ENCODE results near the gene LRP5.

LRP5 gene

DNA sequence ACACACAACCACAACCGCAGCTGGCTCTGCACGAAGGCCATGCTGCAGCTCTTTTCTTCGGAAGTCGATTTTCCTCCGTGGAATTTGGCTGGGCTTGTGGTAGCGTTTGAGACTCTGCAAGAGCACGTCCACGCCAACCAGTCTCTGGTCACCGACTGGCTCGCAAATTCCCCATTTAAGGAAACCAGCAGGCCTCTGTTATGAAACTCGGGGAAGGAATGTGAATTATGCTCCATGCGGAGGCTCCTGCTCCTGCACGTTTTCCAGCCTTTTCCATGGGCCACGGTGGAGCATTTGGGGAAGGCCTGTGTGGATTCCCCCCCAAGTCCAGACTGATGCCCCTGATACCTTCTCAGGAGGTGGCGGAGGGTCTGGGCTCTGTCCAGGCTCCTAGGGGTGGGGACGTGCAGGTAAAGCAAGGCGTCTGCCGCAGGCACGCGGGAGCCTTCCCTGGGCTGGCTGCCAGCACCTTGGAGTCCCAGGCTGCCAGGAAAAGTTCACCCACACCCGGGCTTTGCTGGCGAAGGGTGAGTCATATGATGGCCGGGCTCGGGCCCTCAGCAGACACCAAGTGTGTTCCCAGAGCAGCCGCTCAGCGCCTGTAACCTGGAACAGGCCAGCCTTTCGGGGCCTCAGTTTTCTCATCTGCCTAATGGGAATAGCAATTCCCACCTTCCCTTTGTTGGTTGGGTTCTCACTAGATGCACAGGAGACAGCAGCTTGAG is 41.9 kb downstream of the LRP5 start:
- DNase-seq (no peak), ATAC-seq (no peak)
- Mint-ChIP-seq H3K4me3 (no peak overlapping the region), H3K27me3 (no peaks in the 10 kb centered on the region), H3K9me3 (no peaks in the 10 kb centered on the region), H3K4me1 (no peaks in the 10 kb centered on the region), H3K27ac (no peak overlapping the region)

GRCh38 chr11:68355471-68355870 is 43.1 kb downstream of the LRP5 start:
- Mint-ChIP-seq H3K27me3 (no peaks in the 10 kb centered on the region), H3K9me3 (no peaks in the 10 kb centered on the region)

GRCh38 chr11:68357568-68357967 is 45.2 kb downstream of the LRP5 start:
- no peaks in the 10 kb centered on the region for H3K27me3 Mint-ChIP-seq
- H3K4me3 Mint-ChIP-seq, result no peak overlapping the region
- no peaks in the 10 kb centered on the region for H3K4me1 Mint-ChIP-seq
- DNase-seq, result no peak
- H3K9me3 Mint-ChIP-seq, result no peaks in the 10 kb centered on the region
- H3K27ac Mint-ChIP-seq, result peak overlapping the region in 1 of 2 donors; percentile 48
- ATAC-seq, result no peak

More at GRCh38 chr11:68355471-68355870, 43.1 kb downstream of the LRP5 start:
- no peak overlapping the region for H3K27ac Mint-ChIP-seq
- no peak overlapping the region for H3K4me3 Mint-ChIP-seq
- no peak for ATAC-seq
- H3K4me1 Mint-ChIP-seq, result no peaks in the 10 kb centered on the region
- no peak for DNase-seq

DNA sequence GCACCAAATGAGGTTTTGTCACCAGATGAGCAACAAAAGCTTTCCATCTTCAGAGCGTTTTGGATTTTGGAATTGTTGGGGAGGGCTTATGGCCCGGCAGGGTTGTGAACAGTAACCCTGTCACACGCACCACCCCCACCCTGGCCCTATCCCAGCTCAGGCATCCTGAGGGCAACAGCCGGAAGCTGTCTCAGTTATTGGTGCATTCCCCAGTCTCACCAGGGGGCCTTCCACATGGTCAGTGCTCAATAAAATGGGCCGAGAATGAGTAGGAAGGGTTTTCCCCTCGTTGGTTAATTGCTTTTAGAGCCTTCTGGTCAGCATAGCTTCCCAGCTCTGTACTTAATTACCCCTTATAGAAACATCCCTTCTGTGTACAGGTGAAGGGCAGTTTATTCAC is 46.0 kb downstream of the LRP5 start:
- no peak overlapping the region for H3K27ac Mint-ChIP-seq
- no peak for ATAC-seq

GRCh38 chr11:68361702-68362101 is 49.3 kb downstream of the LRP5 start:
- Mint-ChIP-seq H3K9me3 (no peaks in the 10 kb centered on the region), H3K4me1 (peaks cover 9% of the 10 kb centered on the region), H3K27ac (no peak overlapping the region), H3K4me3 (no peak overlapping the region), H3K27me3 (no peaks in the 10 kb centered on the region)
- no peak for ATAC-seq
- DNase-seq, result no peak

More for the DNA sequence above, 46.0 kb downstream of the LRP5 start:
- no peaks in the 10 kb centered on the region for H3K4me1 Mint-ChIP-seq
- DNase-seq, result no peak
- H3K4me3 Mint-ChIP-seq, result no peak overlapping the region
- H3K27me3 Mint-ChIP-seq, result no peaks in the 10 kb centered on the region
- H3K9me3 Mint-ChIP-seq, result no peaks in the 10 kb centered on the region

DNA sequence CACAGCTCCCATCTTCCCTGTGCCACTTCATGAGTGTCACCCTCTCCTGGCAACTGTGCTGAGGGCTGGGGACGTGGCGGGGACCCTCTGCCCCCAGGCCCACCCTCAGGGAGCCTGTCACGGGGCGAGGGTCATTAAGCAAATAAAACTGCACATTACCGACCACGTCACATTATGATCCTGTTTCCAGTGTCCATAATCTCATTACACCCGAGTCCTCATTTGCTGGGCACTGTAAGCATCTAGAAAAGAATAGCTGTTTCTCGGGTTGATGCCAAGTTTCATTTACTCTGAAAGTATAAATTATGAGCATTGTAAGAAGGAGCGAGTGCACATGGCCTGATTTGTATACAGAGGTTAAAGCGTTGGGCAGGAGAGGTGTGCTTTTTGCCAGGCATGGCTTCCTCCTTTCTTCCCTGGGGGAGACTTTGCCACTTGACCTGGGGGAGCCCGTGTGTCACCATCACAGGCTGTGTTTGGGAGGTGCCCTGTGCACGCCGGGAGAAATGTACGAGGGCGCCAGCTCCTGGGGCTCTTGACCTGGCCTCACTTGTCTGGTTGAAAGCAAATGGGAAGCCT is 50.5 kb downstream of the LRP5 start:
- no peak for DNase-seq
- Mint-ChIP-seq H3K9me3 (no peaks in the 10 kb centered on the region), H3K4me3 (no peak overlapping the region), H3K27me3 (no peaks in the 10 kb centered on the region), H3K4me1 (peaks cover 9% of the 10 kb centered on the region), H3K27ac (peak overlapping the region; percentile 46 to 48)
- ATAC-seq, result no peak

GRCh38 chr11:68363776-68364175 is 51.4 kb downstream of the LRP5 start:
- Mint-ChIP-seq H3K4me1 (peaks cover 9% of the 10 kb centered on the region), H3K9me3 (no peaks in the 10 kb centered on the region), H3K4me3 (no peak overlapping the region), H3K27me3 (no peaks in the 10 kb centered on the region), H3K27ac (no peak overlapping the region)
- ATAC-seq (peak; percentile 35), DNase-seq (no peak)

- Mint-ChIP-seq H3K4me1 (peaks cover 9% of the 10 kb centered on the region), H3K9me3 (no peaks in the 10 kb centered on the region), H3K27me3 (no peaks in the 10 kb centered on the region), H3K4me3 (no peak overlapping the region), H3K27ac (peak overlapping the region in 1 of 2 donors; percentile 9)
- DNase-seq (no peak), ATAC-seq (no peak)
These were observed 52.2 kb downstream of the LRP5 start for GRCh38 chr11:68364581-68364980.

DNA sequence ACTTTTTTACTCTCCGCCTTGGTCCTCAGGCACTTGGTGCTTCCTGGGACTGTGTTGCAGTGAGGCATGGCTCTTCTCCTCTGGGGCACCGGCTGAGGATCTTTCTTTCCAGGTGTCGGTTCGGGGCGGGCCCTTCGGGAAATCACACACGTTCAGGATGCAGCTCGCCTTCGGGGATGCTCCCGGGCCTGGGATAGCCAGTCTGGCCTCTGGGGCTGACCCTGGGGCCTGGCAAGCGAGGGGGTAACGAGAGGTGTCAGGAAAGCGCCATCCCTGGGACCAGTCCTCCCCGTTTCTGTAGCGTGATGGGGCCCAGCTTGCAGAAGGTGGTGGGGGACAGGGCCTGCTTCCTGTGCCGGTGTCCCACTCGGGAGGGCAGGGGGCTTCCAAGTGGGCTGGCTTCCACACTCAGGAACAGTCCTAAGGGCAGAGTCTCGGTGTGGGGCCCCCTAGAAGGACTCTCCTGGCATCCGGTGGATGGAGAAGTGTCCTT is 53.6 kb downstream of the LRP5 start:
- Mint-ChIP-seq H3K4me3 (no peak overlapping the region), H3K4me1 (peaks cover 9% of the 10 kb centered on the region), H3K27me3 (no peaks in the 10 kb centered on the region), H3K9me3 (no peaks in the 10 kb centered on the region), H3K27ac (no peak overlapping the region)
- DNase-seq (no peak), ATAC-seq (no peak)

DNA sequence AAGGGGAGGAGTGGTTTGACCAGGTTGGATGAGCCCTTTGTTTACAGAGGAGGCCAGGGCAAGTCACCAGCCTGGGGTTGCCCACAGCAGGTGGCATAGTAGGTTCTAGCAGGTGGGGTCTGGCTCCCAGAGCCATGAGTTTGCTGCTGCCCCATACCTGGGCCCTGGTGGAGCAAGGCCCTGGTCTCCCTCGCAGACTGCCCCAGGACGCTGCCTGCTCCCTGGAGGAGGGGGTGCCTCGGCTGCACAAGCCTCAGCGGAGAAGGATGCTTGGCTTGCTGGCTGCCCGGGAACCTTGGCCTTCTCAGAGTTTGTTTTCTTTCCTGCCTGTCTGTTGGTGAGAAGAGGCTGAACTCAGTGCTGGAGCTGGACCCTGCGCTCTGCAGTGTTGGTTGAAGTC is 54.9 kb downstream of the LRP5 start:
- Mint-ChIP-seq H3K27me3 (no peaks in the 10 kb centered on the region), H3K4me3 (no peak overlapping the region), H3K27ac (no peak overlapping the region), H3K9me3 (peaks cover 0 to 6% of the 10 kb centered on the region in 2 donors), H3K4me1 (peaks cover 9% of the 10 kb centered on the region)
- DNase-seq (no peak), ATAC-seq (no peak)

DNA sequence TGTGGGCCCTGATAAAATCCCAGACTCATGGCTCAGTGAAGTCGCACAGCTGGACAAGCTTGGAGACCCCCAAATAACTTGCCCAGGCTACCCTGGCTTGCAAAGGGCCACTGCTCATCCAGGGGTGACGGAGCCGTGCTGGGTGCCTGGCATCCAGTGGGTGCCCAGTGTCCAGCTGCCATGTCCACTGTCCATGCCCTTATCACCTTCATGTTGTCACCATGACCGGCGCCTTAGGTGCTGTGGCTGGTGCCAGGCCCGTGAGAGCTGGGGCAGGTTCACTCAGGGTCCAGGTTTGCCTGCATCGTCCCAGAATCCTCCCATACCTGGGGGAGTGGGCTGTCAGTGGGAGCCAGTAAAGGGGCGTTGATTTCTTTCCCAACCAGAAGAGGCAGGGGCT is 57.4 kb downstream of the LRP5 start:
- Mint-ChIP-seq H3K27ac (no peak overlapping the region), H3K4me3 (no peak overlapping the region), H3K27me3 (no peaks in the 10 kb centered on the region), H3K4me1 (peaks cover 12% of the 10 kb centered on the region), H3K9me3 (peaks cover 0 to 8% of the 10 kb centered on the region in 2 donors)
- DNase-seq (no peak), ATAC-seq (no peak)

DNA sequence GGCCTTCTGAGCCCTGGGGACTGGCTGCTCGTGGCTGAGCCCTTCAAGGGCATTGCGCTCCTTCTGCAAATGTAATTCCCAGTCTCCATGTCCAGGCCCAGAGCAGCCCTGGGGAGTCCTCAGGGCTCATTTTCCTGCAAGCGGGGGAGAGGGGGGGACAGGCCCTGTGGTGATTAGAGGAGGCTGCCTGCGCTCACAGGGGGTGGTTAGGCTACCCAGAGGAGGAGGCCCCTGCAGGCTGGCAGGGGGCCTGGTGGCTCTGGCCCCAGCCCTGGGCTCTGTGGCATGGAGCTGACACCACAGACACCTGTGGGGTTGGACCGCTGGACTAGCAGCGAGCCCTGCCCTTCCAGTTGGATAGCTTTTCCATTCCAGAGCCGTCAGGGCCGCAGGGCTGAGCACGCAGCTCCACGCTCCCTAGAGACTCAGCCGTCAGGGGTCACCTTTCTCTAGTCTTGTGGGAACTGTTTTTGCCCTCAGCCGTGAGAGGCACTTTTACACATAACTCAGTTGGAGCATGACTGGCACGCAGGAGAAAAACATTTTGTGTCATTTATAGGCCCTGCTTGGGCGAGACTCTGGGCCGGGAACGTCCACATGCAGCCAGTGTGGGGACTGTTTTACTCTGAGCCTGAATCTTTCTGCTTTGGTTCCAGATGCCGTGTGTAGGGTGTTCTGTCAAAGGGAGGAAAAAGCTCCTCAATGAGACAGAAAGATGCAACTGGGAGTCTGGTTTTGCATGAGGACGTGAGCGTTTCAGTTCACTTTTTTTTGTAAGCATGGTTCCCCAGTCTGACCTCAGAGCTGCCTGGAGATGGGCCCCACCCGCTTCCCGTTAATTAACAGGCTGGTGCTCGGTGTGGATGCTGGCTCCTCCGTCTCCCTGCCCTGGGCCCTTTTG is 58.1 kb downstream of the LRP5 start:
- DNase-seq (no peak), ATAC-seq (no peak)
- no peak overlapping the region for H3K27ac Mint-ChIP-seq
- H3K9me3 Mint-ChIP-seq, result peaks cover 0 to 8% of the 10 kb centered on the region in 2 donors
- no peak overlapping the region for H3K4me3 Mint-ChIP-seq
- no peaks in the 10 kb centered on the region for H3K27me3 Mint-ChIP-seq
- H3K4me1 Mint-ChIP-seq, result peaks cover 6% of the 10 kb centered on the region

- H3K4me3 Mint-ChIP-seq, result no peak overlapping the region
- DNase-seq, result no peak
- ATAC-seq, result no peak
These were observed 59.0 kb downstream of the LRP5 start for GRCh38 chr11:68371171-68372041.

GRCh38 chr11:68372114-68372513 is 59.7 kb downstream of the LRP5 start:
- no peak overlapping the region for H3K4me3 Mint-ChIP-seq
- peak overlapping the region in 1 of 2 donors; percentile 1 for H3K27ac Mint-ChIP-seq
- DNase-seq (no peak), ATAC-seq (peak; percentile 73)
- no peaks in the 10 kb centered on the region for H3K27me3 Mint-ChIP-seq
- peaks cover 0 to 8% of the 10 kb centered on the region in 2 donors for H3K9me3 Mint-ChIP-seq
- peaks cover 6% of the 10 kb centered on the region for H3K4me1 Mint-ChIP-seq

More at GRCh38 chr11:68371171-68372041, 59.0 kb downstream of the LRP5 start:
- Mint-ChIP-seq H3K9me3 (peaks cover 0 to 8% of the 10 kb centered on the region in 2 donors), H3K27ac (peak overlapping the region in 1 of 2 donors; percentile 33), H3K27me3 (no peaks in the 10 kb centered on the region), H3K4me1 (peaks cover 6% of the 10 kb centered on the region)

DNA sequence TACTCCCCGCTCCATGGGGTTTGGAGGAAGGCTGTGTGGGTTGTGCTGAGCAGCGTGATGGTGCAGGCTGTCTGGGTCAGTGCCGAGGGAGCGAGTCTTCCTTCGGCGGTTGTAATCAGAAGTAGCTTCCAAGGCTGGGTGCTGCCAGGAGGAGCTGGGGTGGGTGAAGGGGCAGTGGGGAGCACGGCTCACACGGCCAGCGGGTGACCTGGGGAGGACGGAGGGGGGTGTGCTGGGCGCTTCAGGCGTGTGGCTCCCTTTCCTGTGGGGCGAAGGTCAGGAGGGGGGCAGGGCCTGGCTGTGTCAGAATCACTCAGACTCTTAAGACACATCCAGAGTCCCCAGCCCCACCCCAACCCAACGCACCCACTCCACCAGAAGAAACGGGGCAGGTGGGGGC is 60.2 kb downstream of the LRP5 start:
- Mint-ChIP-seq H3K27me3 (no peaks in the 10 kb centered on the region), H3K9me3 (peaks cover 0 to 8% of the 10 kb centered on the region in 2 donors), H3K27ac (no peak overlapping the region), H3K4me1 (peaks cover 6% of the 10 kb centered on the region), H3K4me3 (no peak overlapping the region)
- DNase-seq (no peak), ATAC-seq (peak; percentile 29)
